ENCODE data around the gene XXYLT1. TPM values are rescaled to one million over a fixed set of nuclear protein-coding genes. Genes with fewer than 3 reads are reported as not detected.

XXYLT1 gene
- total RNA-seq, 1 experiment from 2014 or later, result 29.2 TPM

DNA sequence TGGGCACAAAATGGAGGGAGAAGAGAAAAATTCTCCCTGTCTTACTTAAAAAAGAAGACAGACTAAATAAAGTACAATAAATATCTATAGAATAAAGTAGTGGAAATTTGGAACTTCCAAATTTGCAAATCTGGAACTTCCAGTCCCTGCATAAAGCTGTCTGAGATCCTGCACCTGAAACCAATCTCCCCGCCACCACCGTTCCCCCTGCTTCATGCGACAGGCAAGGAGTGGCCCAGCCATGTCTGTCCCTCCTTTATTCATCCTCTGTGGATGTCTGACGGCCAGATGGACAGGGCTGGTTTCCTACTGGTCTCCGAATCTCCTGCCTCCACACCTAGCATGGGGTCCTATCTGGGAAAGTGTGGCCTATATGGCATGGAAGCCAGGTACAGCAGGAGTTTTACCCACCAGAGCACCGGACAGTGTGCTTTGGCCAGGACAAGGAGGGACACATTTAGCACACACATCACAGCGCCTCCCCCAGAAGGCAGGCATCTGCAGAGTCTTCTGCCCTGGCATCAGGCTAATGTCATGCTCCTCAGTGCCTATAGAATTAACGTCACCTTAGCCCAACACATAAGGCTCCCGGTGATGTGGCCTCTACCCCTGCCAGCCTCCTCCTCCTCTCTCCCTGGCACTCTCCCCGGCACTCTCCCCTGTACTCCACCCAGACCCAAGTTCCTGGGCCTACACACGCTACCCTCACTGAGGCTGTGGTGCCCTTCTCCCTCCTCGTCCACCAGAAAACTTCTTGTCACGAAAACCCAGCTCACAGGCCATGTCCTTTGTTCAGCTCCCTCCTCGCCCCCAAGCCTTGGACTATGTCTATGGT is 170.8 kb downstream of the XXYLT1 start:
- no TSS peak for BruUV-seq (replicated peaks)
- Mint-ChIP-seq H3K4me3 (ENCODE audit: low read depth, unreplicated experiment) (no peak overlapping the region), H3K27me3 (ENCODE audit: unreplicated experiment) (no peaks in the 10 kb centered on the region), H3K36me3 (ENCODE audit: insufficient read depth, unreplicated experiment) (no peaks in the 10 kb centered on the region), H3K4me1 (ENCODE audit: low read depth, unreplicated experiment) (peaks cover 25% of the 10 kb centered on the region), H3K27ac (ENCODE audit: unreplicated experiment) (no peak overlapping the region), H3K9me3 (ENCODE audit: low read depth, unreplicated experiment) (peaks cover 4% of the 10 kb centered on the region)
- CTCF ChIA-PET, result no interaction called here
- TF ChIP-seq, protein P1, sequence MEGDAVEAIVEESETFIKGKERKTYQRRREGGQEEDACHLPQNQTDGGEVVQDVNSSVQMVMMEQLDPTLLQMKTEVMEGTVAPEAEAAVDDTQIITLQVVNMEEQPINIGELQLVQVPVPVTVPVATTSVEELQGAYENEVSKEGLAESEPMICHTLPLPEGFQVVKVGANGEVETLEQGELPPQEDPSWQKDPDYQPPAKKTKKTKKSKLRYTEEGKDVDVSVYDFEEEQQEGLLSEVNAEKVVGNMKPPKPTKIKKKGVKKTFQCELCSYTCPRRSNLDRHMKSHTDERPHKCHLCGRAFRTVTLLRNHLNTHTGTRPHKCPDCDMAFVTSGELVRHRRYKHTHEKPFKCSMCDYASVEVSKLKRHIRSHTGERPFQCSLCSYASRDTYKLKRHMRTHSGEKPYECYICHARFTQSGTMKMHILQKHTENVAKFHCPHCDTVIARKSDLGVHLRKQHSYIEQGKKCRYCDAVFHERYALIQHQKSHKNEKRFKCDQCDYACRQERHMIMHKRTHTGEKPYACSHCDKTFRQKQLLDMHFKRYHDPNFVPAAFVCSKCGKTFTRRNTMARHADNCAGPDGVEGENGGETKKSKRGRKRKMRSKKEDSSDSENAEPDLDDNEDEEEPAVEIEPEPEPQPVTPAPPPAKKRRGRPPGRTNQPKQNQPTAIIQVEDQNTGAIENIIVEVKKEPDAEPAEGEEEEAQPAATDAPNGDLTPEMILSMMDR (IDR thresholded peaks at IDR 0.05; ENCODE audit: unreplicated experiment), result no peak
- intact Hi-C loops (cut with micrococcal nuclease; ENCODE audit: unreplicated experiment), result no loop called here
- DNase-seq, result no peak

GRCh38 chr3:195098741-195099525 is 172.0 kb downstream of the XXYLT1 start:
- Mint-ChIP-seq H3K36me3 (ENCODE audit: insufficient read depth, unreplicated experiment) (no peaks in the 10 kb centered on the region), H3K27me3 (ENCODE audit: unreplicated experiment) (no peaks in the 10 kb centered on the region), H3K4me3 (ENCODE audit: low read depth, unreplicated experiment) (no peak overlapping the region), H3K27ac (ENCODE audit: unreplicated experiment) (no peak overlapping the region), H3K9me3 (ENCODE audit: low read depth, unreplicated experiment) (peaks cover 4% of the 10 kb centered on the region), H3K4me1 (ENCODE audit: low read depth, unreplicated experiment) (peaks cover 21% of the 10 kb centered on the region)
- CTCF ChIA-PET, result no interaction called here
- intact Hi-C loops (cut with micrococcal nuclease; ENCODE audit: unreplicated experiment), result no loop called here
- no peak for DNase-seq
- no TSS peak for BruUV-seq (replicated peaks)
- TF ChIP-seq, protein P1 (IDR thresholded peaks at IDR 0.05; ENCODE audit: unreplicated experiment), result no peak

GRCh38 chr3:195097331-195098255 is 173.4 kb downstream of the XXYLT1 start:
- Mint-ChIP-seq H3K4me1 (ENCODE audit: low read depth, unreplicated experiment) (peaks cover 7% of the 10 kb centered on the region), H3K27ac (ENCODE audit: unreplicated experiment) (no peak overlapping the region), H3K27me3 (ENCODE audit: unreplicated experiment) (no peaks in the 10 kb centered on the region), H3K4me3 (ENCODE audit: low read depth, unreplicated experiment) (no peak overlapping the region), H3K9me3 (ENCODE audit: low read depth, unreplicated experiment) (peaks cover 3% of the 10 kb centered on the region), H3K36me3 (ENCODE audit: insufficient read depth, unreplicated experiment) (no peaks in the 10 kb centered on the region)
- CTCF ChIA-PET, result no interaction called here
- no TSS peak for BruUV-seq (replicated peaks)
- TF ChIP-seq, protein P1 (IDR thresholded peaks at IDR 0.05; ENCODE audit: unreplicated experiment), result no peak
- no peak for DNase-seq
- intact Hi-C loops (cut with micrococcal nuclease; ENCODE audit: unreplicated experiment), result no loop called here
